Hindlimb muscle (tissue), 1 donor: Measurements from ENCODE around the gene ASMT. TPM values are rescaled to one million over a fixed set of nuclear protein-coding genes. Genes with fewer than 3 reads are reported as not detected.
"Not testable (repeated sequence)": the region's sequence is repeated elsewhere in the genome, so short reads cannot be mapped to it uniquely, and the experiment has no call there.

Experiments
- DNase-seq: peaks from one replicate; pipeline ENCODE4 v3.0.0-alpha.2; 2013
- polyA plus RNA-seq: library from polyadenylated mRNA; unstranded; fragments of 120-200 nt; gene quantifications from one replicate; pipeline ENCODE4 v1.2.1, GENCODE V29; 2013; ENCODE audit not compliant: insufficient read length

The ASMT gene
- polyA plus RNA-seq, 1 donor = 0.19 TPM

DNA sequence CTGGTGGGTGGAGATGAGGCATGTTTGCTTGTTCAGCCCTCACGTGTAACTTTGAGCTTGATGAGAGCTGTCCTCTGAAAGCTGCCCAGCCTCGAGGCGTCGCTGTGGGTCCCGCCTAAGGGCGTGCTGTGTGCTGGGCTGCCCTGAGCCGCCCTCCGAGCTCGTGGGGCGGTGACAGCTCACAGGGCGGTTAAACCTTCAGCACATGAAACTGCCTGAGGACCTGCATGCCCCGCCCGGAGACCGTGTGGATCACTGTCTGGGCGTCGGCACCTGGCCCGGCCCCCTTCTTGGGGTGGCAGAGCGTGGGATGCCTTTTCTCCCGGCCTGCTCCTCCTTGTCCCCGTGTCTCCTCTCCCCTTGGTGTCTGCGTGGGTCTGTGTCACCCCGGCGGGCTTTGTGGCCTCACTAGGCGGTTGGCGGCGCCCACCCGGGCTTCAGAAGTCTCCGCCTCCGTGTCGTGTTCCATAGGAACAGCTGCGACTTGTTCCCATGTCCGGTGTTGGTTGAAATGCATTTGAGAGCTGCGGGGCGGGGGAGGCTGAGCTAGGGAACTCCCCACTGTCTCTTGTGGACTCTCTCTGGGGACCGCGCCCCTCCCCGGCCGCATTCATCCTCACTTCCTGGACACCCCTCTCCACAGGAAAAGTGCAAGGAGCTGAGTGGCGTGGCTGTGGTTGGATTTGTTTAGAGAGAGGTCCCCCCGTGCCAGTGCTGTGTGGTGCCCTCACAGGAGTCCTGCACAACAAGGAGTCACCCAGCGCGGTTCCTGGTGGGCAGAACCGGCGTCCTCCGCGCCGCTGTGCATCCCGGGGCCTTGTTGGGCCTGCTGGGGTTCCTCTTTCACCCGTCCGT lies 16.6 kb upstream of the ASMT start:
- no peak for DNase-seq

DNA sequence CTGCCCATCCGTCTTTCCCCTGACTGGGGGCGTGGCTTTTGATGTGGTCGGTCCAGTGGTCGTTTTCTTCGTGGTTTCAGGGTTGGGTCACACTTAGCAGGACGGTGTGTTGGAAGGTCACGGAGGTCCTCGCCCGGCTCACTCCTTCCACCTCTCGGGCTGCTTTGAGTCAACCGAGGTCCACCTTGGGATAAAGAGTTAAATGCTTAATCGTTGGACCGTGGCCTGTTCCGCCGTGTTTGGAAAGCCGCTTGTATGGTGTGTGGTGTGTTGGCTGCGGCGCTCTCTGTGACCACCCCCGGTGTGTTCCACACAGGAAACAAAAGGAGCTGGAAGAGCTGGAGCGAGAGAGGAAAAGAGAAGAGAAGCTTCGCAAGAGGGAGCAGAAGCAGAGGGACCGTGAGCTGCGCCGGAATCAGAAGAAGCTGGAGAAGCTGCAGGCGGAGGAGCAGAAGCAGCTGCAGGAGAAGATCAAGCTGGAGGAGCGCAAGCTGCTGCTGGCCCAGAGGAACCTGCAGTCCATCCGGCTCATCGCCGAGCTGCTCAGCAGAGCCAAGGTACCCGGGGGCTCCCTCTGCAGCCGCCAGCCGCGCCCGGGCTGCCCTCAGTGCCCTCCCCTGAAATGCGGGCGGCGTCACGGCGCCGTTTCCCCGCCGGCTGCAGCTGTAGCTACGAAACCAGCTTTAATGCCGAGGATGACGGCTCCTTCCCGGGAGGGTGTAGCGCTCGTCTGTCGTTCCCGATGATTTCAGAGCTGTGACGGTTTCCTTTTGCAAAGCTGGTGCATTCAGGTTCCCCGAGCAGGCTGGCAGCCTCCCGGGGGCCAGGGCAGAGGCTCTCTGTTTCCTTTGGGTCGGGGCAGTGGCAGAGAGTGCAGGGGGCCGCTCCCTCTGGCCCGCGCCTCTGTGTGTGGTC lies 15.7 kb upstream of the ASMT start:
- DNase-seq = no peak

DNA sequence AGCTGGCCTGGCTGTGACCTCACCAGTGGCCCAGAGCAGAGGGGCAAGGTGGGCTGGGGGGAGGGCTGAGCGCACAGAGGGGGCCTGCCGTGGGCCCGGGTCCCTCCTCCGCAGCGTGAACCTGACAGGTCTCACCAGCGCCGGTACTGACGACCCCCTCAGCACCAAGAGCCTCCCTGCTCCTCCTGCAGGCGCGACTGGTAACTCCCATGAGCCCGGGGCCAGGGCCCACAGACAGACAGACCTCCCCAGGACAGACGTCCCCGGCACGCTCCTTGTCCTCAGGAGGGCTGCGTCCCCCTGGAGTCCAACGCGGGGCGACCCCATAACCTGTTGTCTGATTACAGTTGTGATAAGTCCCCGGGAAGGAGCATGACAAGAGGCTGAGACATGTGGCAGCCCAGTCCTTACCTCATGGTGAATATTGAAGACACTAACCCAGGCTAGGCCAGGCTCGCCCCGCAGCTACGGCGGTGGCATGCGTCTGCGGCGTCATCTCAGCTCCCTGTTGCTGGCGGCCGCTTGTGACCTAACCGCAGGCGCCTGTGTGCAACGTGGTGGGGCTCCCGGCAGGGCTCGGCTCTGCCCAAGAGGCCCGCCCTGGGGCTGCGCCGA lies 15.0 kb upstream of the ASMT start:
- DNase-seq = no peak

DNA sequence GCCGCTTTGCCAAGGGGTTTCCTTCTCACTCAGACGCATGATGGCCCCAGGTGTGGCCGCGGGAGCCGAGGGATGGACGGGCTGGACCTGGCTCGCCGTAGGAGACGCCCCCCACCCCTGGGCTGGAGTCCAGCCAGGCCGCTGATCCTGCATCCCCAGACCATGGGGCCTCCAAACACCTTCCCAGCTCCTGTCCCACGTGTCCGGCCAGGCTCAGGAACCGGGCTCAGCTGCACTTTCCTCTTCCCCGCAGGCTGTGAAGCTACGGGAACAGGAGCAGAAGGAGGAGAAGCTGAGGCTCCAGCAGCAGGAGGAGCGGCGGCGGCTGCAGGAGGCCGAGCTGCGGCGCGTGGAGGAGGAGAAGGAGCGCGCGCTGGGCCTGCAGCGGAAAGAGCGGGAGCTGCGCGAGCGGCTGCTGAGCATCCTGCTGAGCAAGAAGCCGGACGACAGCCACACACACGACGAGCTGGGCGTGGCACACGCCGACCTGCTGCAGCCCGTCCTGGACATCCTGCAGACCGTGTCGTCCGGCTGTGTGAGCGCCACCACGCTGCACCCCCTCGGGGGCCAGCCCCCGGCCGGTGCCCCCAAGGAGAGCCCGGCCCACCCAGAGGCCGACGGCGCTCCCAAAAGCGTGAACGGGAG lies 14.3 kb upstream of the ASMT start:
- DNase-seq = no peak

DNA sequence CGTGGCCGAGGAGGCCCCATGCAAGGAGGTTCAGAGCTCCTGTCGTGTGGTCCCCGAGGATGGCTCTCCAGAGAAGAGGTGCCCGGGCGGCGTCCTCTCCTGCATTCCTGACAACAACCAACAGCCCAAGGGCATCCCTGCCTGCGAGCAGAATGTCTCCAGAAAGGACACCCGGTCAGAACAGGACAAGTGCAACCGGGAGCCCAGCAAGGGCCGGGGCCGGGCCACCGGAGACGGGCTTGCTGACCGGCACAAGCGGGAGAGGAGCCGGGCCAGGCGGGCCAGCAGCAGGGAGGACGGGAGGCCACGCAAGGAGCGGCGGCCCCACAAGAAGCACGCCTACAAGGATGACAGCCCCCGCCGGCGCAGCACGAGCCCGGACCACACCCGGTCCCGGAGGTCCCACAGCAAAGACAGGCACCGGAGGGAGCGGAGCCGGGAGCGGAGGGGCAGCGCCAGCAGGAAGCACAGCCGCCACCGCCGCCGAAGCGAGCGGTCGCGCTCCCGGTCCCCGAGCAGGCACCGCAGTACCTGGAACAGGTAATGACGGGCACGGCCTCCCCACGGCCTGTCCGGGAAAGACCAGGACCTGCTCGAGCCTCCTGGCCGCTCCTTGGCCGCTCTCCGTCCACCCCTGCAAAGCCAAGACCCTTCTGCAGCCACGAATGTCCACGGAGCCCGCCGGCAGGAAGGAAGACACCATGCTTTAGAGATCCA lies 13.7 kb upstream of the ASMT start:
- no peak for DNase-seq

DNA sequence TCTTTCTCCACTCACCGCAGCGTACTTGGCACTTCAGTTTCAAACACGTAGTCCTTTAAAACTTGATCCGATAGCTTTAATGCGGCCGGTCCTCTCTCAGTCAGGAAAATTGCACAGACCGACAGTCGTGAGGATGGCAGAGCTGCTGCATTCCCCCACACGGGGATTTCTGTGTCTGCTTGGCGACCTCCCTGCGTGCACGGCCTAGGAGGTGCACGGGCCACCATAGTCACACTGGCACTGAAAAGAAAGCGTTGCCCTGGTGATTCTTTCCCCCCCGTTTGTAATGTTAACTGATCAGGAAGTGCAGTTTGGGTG lies 13.1 kb upstream of the ASMT start:
- DNase-seq = no peak

DNA sequence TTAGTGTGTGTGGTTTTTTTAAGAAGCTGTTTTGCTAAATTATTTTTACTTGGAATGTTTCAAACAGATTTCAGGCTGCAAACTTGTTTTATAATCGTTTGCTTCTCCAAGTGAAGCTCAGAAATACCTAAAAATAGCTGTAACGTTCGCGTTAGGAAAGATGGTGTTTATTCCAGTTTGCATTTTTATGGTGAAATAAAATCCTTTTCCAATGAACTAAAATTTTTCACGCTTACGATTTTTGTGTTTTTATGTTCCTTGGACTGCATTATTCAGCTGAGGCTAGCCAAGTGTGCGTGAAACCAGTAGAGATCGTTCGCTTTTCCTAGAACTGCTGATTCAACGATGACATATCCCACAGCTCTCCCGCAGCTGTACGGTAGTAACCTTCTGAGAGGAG lies 12.6 kb upstream of the ASMT start:
- DNase-seq = no peak

DNA sequence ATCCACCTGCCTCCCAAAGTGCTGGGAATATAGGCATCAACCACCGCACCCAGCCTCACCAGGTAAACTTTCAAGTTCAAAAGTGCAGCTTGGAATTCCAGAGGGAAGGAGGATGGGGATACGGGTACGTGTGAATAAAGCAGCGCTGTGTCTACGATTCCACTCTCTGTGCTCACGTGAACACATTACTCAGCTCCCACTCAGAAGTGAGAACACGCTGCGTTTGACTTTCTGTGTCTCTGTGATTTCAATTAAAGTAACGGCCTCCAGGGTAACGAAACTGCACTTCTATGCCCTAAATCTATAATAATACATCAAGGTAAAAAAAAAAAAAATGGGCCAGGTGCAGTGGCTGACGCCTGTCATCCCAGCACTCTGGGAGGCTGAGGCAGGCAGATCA lies 8.4 kb upstream of the ASMT start:
- DNase-seq = no peak

DNA sequence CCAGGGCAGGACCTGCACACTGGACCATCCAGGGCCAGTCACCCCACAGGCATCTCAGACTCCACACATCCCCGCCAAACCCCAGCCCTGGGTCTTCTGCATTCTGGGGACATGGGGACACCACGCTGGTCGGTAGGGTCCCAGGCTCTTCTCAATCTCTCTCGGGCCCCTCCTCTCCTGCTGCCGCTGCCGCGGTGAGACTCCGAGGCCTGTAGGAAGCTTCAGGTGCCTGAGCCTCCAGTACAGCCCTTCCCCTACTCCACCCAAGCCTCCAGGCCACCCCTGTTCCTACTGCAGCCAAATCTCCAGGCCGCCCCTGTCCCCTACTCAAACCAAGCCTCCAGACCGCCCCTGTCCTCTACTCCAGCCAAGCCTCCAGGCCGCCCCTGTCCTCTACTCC lies 5.5 kb upstream of the ASMT start:
- DNase-seq = no peak

DNA sequence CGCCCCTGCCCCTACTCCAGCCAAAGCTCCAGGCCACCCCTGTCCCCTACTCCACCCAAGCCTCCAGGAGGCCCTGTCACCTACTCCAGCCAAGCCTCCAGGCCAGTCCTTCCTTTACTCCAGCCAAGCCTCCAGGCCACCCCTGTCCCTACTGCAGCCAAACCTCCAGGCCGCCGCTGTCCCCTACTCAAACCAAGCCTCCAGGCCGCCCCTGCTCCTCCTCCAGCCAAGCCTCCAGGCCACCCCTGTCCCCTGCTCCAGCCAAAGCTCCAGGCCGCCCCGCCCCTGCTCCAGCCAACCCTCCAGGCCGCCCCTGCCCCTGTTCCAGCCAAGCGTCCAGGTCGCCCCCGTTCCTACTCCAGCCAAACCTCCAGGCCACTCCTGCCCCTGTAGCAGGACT lies 5.1 kb upstream of the ASMT start:
- no peak for DNase-seq

DNA sequence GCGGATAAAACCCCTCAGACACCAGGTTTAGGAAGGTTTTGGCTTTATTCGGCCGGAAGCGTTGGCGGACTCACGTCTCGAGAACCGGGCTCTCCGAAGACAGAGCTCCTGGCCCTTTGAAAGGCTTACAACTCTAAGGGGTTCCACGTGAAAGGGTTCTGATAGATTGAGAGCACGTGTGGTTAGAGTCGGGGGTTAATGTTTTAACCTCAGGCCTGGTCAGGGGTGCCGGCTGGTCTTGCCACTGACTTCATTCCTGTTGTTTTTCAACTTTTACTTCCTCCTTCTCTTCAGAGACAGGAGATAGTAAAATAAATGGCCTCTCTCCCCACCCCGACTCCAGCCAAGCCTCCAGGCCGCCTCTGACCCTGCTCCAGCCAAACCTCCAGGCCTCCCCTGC lies 4.7 kb upstream of the ASMT start:
- DNase-seq = no peak

DNA sequence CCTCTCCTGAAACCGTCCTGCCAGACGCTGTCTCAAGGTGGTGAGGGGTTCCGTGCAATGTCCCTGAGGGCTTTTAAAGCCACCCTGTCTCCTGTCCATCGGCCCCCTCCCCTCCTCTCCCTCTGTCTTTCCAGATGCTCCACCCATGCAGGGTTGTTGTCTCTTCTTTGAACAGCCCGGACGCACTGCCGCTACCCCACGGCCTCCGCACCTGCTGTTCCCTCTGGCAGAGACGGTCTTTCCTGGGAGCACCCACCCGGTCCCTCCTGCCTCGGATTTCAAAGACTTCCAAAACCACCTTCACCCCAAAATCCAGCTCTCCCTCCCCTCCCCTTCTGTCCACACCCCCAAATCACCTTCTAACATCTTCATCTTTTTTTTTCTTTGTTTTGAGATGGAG lies 4.1 kb upstream of the ASMT start:
- DNase-seq = no peak

DNA sequence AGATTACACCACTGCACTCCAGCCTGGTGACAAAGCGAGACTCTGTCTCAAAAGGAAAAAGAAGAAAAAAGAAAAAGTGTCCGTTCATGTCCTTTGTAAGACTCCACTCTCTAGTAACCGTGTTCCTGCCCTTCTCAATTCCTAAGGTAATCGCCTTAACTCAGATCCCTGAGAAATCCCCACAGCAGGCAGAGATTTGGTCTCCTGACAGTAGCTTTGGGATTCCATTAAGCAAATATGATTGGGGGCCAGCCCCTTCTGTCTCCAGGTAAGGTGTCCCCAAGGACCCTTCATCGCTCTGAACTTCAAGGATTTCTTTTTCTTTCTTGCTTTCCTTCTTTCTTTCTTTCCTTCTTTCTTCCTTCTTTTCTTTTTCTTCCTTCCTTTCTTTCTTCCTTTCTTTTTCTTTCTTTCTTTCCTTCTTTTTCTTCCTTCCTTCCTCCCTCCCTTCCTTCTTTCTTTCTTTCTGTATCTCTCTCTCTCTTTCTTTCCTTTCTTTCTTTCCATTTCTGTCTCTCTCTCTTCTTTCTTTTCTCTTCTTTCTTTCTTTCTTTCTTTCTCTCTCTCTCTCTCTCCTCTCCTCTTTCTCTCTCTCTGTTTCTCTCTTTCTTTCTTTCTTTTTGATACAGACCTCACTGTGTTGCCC lies 2.1 kb upstream of the ASMT start:
- no peak for DNase-seq

DNA sequence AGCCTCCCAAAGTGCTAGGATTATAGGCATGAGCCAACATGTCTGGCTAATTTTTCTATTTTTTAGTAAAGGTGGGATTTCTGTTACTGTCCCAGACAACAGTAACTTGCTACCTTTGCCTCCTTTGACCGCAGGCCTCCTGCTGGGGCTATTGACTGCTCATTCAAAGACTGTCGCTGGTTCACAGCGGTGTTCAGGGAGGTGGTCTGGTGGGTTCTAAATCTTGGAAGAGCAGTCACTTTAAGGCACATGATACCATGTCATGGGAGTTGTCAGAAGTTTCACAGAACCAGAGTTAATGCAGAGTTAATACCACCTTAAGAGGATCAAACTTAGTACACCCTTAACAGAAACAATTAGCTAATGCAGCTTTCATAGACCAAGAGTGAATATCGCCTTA lies 3.8 kb downstream of the ASMT start:
- no peak for DNase-seq

DNA sequence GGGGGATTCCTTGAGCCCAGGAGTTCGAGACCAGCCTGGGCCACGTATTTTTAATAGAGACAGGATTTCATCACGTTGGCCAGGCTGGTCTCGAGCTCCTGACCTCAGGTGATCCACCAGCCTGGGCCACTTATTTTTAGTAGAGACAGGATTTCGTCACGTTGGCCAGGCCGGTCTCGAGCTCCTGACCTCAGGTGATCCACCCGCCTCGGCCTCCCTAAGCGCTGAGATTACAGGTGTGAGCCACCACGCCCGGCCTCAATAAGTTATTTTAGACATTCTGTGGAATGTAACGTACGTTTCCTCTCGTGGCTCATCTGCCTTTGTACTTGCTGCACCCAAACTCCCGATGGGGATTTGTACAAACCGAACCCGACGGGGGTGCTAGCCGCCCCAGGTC lies 8.8 kb downstream of the ASMT start:
- no peak for DNase-seq

DNA sequence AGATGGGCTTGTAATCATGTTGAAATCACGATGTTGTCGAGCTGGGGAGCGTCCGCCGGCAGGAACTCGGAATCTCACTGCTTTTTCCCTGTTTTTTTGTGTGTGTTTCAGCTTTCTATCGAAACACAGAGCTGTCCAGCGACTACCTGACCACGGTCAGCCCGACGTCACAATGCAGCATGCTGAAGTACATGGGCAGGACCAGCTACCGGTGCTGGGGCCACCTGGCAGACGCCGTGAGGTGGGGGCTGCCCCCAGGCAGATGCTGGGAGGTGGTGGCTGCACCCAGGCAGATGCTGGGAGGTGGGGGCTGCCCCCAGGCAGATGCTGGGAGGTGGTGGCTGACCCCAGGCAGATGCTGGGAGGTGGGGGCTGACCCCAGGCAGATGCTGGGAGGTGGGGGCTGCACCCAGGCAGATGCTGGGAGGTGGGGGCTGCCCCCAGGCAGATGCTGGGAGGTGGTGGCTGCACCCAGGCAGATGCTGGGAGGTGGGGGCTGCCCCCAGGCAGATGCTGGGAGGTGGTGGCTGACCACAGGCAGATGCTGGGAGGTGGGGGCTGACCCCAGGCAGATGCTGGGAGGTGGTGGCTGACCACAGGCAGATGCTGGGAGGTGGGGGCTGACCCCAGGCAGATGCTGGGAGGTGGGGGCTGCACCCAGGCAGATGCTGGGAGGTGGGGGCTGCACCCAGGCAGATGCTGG lies 9.4 kb downstream of the ASMT start:
- not testable (repeated sequence) for DNase-seq

DNA sequence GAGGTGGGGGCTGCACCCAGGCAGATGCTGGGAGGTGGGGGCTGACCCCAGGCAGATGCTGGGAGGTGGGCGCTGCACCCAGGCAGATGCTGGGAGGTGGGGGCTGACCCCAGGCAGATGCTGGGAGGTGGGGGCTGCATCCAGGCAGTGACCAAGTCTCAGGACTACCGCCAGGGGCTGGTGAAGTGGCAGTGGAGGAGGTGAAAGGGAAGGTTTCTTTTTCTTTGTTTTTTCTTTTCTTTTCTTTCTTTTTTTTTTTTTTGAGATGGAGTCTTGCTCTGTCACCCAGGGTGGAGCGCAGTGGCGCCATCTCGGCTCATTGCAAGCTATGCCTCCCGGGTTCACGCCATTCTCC lies 10.0 kb downstream of the ASMT start:
- DNase-seq = not testable (repeated sequence)

DNA sequence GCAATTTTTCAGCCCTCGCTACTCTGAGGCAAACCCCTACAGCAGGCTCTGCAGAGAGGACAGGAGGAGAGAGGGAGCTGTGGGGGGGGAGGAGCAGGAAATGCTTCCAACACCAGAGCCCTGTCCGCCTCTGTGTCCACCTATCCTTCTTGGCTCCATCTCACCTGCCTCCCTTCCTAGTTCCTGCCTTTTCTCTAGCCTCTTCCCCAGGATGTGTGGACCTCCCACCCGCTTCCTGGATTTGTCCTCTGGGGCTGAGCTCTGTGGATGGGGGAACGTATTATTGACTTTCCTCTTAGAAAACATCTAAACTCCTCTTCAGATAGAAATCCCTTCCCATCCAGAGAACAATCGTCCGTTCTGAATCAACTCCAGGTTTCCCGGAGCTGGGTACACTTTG lies 14.4 kb downstream of the ASMT start:
- no peak for DNase-seq

DNA sequence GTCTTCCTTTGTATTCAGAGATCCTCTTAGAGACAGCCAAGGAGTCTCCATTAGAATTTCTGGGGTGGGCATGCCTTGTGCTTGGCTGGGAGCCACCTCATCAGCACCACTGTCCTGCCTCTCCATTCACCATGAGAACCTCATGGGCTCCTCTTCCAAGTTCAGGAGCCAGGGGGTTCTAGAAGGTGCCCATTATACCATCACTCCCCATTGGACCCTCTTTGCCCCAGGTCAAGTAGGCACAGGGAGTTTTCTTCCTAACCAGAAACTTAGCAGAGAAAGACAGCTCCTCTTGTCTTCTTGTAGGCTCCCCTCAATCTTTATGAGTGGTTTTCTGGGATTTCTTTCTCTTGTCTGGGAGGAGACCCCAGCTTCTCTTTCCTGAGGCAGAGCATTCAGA lies 31.1 kb downstream of the ASMT start:
- DNase-seq = no peak

DNA sequence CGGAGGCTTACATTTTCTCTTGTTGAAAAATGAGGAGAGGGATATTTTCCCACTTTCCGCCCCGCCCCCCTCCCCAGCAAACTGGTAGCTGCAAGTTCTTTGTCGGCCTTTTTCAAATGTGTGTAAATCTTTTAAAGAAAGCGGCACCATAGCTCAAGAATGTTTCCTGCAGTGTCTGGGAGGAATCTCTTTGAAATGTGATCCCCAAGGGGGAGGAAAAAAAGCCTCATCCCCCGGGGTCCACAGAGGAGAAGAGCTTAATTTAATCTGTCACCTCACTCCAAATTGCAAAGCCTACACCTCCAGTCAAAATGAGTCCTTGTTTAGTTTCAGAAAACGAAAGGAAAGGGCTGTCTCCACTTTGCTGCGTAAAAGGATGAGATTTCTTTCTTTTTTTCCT lies 34.8 kb downstream of the ASMT start:
- no peak for DNase-seq
